K562 (cell line): Measurements from ENCODE around the gene LILRA2. TPM values are rescaled to one million over a fixed set of nuclear protein-coding genes. Genes with fewer than 3 reads are reported as not detected.

Source experiments
- NR1H2 ChIP-seq: sonication (generic); formaldehyde crosslinking; IDR thresholded peaks from 2 replicates; pipeline ENCODE4 v1.4.0; 2020; ENCODE audit warnings: mild to moderate bottlenecking, missing genetic modification reagents
- TAF1 ChIP-seq: IDR thresholded peaks from 2 replicates; pipeline ENCODE4 v1.6.1; 2011; ENCODE audit warnings: mild to moderate bottlenecking, low read length, moderate library complexity; ENCODE audit not compliant: insufficient read depth, control insufficient read depth, severe bottlenecking; ENCODE audit errors: extremely low read depth
- ZNF184 ChIP-seq: sonication (generic); formaldehyde crosslinking; IDR thresholded peaks from 2 replicates; pipeline ENCODE4 v1.5.0; 2020; ENCODE audit warnings: missing genetic modification reagents
- ZNF696 ChIP-seq: fragments of 250-450 bp; sonication (Bioruptor Pico); conservative IDR thresholded peaks from 2 replicates; pipeline ENCODE4 v1.4.0; 2020; ENCODE audit warnings: mild to moderate bottlenecking, moderate library complexity
- polyA plus RNA-seq, 8 experiments: library from polyadenylated mRNA; depleted of rRNA in 4 of 8; stranded (reverse) in 5 of 8; unstranded in 3 of 8; fragments of >200 nt; fragmentation: Nextera tagmentation in 2 of 8; fragmentation: Illumina TruSeq in 1 of 8; extraction: Ambion mirVana in 2 of 8; extraction: Trizol in 1 of 8; gene quantifications; 2 replicates each; pipeline versions ENCODE4 v1.2.1 to v1.2.3, GENCODE V29; 2011 to 2014; ENCODE audit warnings: inconsistent platforms in 1 of 8, missing spikeins in 1 of 8
- total RNA-seq, 7 experiments: library from RNA; depleted of rRNA in 6 of 7; stranded (reverse); fragments of >200 nt in 6 of 7; fragmentation: Illumina TruSeq in 2 of 7; extraction: Trizol in 2 of 7; gene quantifications; 2 replicates each; pipeline versions ENCODE4 v1.2.1 to v1.2.3, GENCODE V29; 2011 to 2021; ENCODE audit warnings: low replicate concordance in 1 of 7
- TF ChIP-seq, protein P1 (sequence below): sonication (generic); formaldehyde crosslinking; IDR thresholded peaks from 2 replicates; pipeline ENCODE4 v1.8.1; 2023; ENCODE audit warnings: mild to moderate bottlenecking, missing genetic modification reagents
- TF ChIP-seq, protein P2 (sequence below): fragments of 250-450 bp; sonication (Bioruptor Pico); IDR thresholded peaks from 2 replicates; pipeline ENCODE4 v1.5.0; 2021; ENCODE audit warnings: mild to moderate bottlenecking, borderline replicate concordance

The LILRA2 gene
- total and polyA plus RNA-seq, 9 of the 15 experiments (the other 6 are each of a cell fraction or from before 2014, with no cell fraction given), result 0.32 to 2.1 (median 0.96) TPM

DNA sequence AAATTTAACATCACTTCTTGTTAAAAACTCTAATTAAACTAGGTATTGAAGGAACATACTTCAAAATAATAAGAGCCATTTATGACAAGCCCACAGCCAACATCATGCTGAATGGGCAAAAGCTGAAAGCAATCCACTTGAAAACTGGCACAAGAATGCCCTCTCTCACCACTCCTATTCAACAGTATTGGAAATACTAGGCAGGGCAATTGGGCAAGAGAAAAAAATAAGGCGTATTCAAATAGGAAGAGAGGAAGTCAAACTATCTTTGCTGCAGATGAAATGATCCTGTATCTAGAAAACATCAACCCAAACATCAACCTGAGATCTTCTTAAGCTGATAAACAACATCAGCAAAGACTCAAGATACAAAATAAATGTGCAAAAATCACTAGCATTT lies 41.1 kb downstream of the LILRA2 start (continued):
- TF ChIP-seq, protein P1, sequence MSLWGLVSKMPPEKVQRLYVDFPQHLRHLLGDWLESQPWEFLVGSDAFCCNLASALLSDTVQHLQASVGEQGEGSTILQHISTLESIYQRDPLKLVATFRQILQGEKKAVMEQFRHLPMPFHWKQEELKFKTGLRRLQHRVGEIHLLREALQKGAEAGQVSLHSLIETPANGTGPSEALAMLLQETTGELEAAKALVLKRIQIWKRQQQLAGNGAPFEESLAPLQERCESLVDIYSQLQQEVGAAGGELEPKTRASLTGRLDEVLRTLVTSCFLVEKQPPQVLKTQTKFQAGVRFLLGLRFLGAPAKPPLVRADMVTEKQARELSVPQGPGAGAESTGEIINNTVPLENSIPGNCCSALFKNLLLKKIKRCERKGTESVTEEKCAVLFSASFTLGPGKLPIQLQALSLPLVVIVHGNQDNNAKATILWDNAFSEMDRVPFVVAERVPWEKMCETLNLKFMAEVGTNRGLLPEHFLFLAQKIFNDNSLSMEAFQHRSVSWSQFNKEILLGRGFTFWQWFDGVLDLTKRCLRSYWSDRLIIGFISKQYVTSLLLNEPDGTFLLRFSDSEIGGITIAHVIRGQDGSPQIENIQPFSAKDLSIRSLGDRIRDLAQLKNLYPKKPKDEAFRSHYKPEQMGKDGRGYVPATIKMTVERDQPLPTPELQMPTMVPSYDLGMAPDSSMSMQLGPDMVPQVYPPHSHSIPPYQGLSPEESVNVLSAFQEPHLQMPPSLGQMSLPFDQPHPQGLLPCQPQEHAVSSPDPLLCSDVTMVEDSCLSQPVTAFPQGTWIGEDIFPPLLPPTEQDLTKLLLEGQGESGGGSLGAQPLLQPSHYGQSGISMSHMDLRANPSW (CRISPR knock-in tag), result no peak
- TF ChIP-seq, protein P2, sequence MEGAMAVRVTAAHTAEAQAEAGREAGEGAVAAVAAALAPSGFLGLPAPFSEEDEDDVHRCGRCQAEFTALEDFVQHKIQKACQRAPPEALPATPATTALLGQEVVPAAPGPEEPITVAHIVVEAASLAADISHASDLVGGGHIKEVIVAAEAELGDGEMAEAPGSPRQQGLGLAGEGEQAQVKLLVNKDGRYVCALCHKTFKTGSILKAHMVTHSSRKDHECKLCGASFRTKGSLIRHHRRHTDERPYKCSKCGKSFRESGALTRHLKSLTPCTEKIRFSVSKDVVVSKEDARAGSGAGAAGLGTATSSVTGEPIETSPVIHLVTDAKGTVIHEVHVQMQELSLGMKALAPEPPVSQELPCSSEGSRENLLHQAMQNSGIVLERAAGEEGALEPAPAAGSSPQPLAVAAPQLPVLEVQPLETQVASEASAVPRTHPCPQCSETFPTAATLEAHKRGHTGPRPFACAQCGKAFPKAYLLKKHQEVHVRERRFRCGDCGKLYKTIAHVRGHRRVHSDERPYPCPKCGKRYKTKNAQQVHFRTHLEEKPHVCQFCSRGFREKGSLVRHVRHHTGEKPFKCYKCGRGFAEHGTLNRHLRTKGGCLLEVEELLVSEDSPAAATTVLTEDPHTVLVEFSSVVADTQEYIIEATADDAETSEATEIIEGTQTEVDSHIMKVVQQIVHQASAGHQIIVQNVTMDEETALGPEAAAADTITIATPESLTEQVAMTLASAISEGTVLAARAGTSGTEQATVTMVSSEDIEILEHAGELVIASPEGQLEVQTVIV (CRISPR knock-in tag), result no peak
- TF ChIP-seq TAF1 (no peak), ZNF696 (CRISPR knock-in tag) (no peak), NR1H2 (CRISPR knock-in tag) (no peak), ZNF184 (CRISPR knock-in tag) (no peak)
